ENCODE results near the gene SFTPB. TPM values are rescaled to one million over a fixed set of nuclear protein-coding genes. Genes with fewer than 3 reads are reported as not detected.

The SFTPB gene
- total RNA-seq, 1 experiment from 2014 or later = not detected

DNA sequence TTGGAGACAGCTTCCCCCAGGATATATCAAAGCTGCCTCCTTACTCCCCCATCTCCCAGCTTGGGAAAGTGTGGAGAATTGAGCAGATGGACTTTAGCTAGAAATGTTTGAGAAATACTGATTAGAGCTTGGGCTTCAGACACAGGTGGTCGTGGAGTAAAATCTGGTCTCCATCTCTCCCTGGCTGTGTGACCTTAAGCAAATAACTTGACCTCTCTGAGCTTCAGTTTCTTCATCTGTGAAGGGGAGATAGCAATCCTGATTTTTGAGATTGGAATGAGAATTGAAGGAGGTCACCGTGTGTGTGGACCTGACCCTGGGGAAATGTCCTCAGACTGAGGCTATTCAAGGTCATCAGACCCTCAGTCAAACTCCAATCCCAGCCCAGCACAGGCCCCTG, 29.7 kb upstream of the SFTPB start:
- H3K36me3 ChIP-seq (ENCODE audit: low read depth) = no peaks in the 10 kb centered on the region
- peaks cover 16% of the 10 kb centered on the region for H3F3A ChIP-seq (ENCODE audit: insufficient read depth, low read depth)
- H3K27ac ChIP-seq = no peak overlapping the region
- POLR2A ChIA-PET (ENCODE audit: unreplicated experiment) = no interaction called here
- H3K27me3 ChIP-seq (ENCODE audit: insufficient read depth, low read depth) = no peaks in the 10 kb centered on the region
- H3K9me2 ChIP-seq (ENCODE audit: insufficient read depth) = no peaks in the 10 kb centered on the region
- CTCF ChIA-PET = no interaction called here
- no peaks in the 10 kb centered on the region for H4K20me1 ChIP-seq (ENCODE audit: insufficient read depth)
- H3K79me2 ChIP-seq (ENCODE audit: low read depth) = no peaks in the 10 kb centered on the region
- no peak overlapping the region for H2AFZ ChIP-seq
- TF ChIP-seq EZH2 (IDR thresholded peaks at IDR 0.05; ENCODE audit: low read depth) = no peak
- TF ChIP-seq, protein P1, sequence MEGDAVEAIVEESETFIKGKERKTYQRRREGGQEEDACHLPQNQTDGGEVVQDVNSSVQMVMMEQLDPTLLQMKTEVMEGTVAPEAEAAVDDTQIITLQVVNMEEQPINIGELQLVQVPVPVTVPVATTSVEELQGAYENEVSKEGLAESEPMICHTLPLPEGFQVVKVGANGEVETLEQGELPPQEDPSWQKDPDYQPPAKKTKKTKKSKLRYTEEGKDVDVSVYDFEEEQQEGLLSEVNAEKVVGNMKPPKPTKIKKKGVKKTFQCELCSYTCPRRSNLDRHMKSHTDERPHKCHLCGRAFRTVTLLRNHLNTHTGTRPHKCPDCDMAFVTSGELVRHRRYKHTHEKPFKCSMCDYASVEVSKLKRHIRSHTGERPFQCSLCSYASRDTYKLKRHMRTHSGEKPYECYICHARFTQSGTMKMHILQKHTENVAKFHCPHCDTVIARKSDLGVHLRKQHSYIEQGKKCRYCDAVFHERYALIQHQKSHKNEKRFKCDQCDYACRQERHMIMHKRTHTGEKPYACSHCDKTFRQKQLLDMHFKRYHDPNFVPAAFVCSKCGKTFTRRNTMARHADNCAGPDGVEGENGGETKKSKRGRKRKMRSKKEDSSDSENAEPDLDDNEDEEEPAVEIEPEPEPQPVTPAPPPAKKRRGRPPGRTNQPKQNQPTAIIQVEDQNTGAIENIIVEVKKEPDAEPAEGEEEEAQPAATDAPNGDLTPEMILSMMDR (conservative IDR thresholded peaks at IDR 0.05) = no peak
- BruUV-seq (replicated peaks) = no TSS peak
- intact Hi-C loops (cut with micrococcal nuclease; ENCODE audit: unreplicated experiment) = no loop called here
- H3K4me3 ChIP-seq = no peak overlapping the region
- H3K9me3 ChIP-seq (ENCODE audit: insufficient read depth, low read depth) = no peaks in the 10 kb centered on the region
- H3K4me1 ChIP-seq (replicated peaks; ENCODE audit: insufficient read depth) = peaks cover 12% of the 10 kb centered on the region
- no peak for DNase-seq
- H3K4me2 ChIP-seq = no peak overlapping the region

DNA sequence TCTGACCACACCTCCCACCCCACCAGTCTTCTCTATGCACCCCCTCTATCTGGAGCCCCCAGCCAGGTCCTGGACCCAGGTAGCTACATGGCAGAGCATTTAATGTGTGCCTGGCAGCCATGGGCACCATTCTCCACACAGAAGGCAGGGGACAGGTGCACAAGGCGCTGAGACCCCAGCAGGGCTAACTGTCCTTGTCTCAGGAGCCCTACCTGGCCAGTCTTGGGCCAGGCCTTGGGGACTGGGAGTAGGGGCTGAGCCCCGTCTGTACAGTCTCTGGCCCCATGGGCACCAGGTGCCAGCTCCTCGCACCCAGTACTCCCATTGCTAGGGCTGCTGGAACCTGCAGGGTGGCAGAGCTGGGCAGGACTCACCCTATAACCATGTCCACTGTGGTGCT, 29.1 kb upstream of the SFTPB start:
- intact Hi-C loops (cut with micrococcal nuclease; ENCODE audit: unreplicated experiment) = no loop called here
- H3K4me3 ChIP-seq = no peak overlapping the region
- H3K9me3 ChIP-seq (ENCODE audit: insufficient read depth, low read depth) = no peaks in the 10 kb centered on the region
- H3K4me1 ChIP-seq (replicated peaks; ENCODE audit: insufficient read depth) = peaks cover 6% of the 10 kb centered on the region
- ChIA-PET CTCF (no interaction called here), POLR2A (ENCODE audit: unreplicated experiment) (no interaction called here)
- no peaks in the 10 kb centered on the region for H3K36me3 ChIP-seq (ENCODE audit: low read depth)
- DNase-seq = no peak
- H3K4me2 ChIP-seq = no peak overlapping the region
- H3K27ac ChIP-seq = no peak overlapping the region
- no peaks in the 10 kb centered on the region for H3K27me3 ChIP-seq (ENCODE audit: insufficient read depth, low read depth)
- H3K79me2 ChIP-seq (ENCODE audit: low read depth) = no peaks in the 10 kb centered on the region
- H2AFZ ChIP-seq = no peak overlapping the region
- TF ChIP-seq, protein P1 (conservative IDR thresholded peaks at IDR 0.05) = no peak
- TF ChIP-seq EZH2 (IDR thresholded peaks at IDR 0.05; ENCODE audit: low read depth) = no peak
- no peaks in the 10 kb centered on the region for H3K9me2 ChIP-seq (ENCODE audit: insufficient read depth)
- peaks cover 12% of the 10 kb centered on the region for H3F3A ChIP-seq (ENCODE audit: insufficient read depth, low read depth)
- H4K20me1 ChIP-seq (ENCODE audit: insufficient read depth) = no peaks in the 10 kb centered on the region
- BruUV-seq (replicated peaks) = no TSS peak

DNA sequence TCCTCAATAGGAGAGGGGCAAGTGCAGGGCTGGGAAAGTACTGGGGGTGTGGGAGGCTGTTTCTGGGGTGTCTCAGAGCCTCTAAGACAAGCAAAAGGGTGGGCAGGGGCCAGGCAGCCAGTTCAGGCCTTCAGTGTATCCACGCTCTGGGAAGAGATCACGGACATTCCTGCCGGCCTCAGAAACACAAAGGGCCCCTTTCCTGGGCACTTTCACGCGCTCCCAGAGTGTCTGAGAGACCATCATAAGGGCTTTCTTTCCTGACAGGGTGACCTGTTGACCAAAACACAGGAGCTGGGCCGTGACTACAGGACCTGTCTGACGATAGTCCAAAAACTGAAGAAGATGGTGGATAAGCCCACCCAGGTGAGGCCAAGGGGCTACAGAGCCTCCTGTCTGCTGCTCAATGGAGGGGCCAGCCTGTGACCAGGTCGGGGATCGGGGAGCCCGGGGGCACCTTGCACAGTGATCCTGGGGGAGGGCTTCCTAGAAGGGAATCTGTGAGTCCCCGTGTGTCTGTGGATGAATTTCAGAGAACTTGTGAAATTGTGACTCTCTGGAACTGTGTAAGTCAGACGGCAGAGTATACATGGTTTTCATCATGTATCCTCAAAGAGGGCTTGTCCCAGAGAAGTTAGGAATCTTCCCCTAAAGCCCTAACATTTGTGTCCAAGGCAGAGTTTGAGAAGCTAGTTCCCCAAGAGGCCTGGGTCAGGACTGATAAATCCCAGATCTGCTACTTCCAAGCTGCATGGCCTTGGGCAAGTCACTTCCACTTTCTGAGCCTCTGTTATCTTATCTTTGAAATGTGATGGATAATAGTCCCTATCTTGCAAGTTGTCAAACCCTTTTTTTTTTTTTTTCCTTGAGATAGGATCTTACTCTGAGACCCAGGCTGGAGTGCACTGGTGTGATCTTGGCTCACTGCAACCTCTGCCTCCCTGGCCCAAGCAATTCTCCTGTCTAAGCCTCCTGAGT, 28.0 kb upstream of the SFTPB start:
- H3F3A ChIP-seq (ENCODE audit: insufficient read depth, low read depth) = peaks cover 3% of the 10 kb centered on the region; the same call in 1 of the 2 replicates
- no peaks in the 10 kb centered on the region for H3K27me3 ChIP-seq (ENCODE audit: insufficient read depth, low read depth)
- H2AFZ ChIP-seq = no peak overlapping the region
- CTCF ChIA-PET = no interaction called here
- H3K4me3 ChIP-seq = no peak overlapping the region
- POLR2A ChIA-PET (ENCODE audit: unreplicated experiment) = no interaction called here
- DNase-seq = no peak
- peaks cover 9% of the 10 kb centered on the region; the same call in 1 of the 2 replicates for H3K4me1 ChIP-seq (replicated peaks; ENCODE audit: insufficient read depth)
- H3K79me2 ChIP-seq (ENCODE audit: low read depth) = no peaks in the 10 kb centered on the region
- BruUV-seq (replicated peaks) = no TSS peak
- H3K36me3 ChIP-seq (ENCODE audit: low read depth) = no peaks in the 10 kb centered on the region
- no peak overlapping the region for H3K4me2 ChIP-seq
- no peak for TF ChIP-seq EZH2 (IDR thresholded peaks at IDR 0.05; ENCODE audit: low read depth)
- TF ChIP-seq, protein P1 (conservative IDR thresholded peaks at IDR 0.05) = no peak
- no peak overlapping the region for H3K27ac ChIP-seq
- intact Hi-C loops (cut with micrococcal nuclease; ENCODE audit: unreplicated experiment) = no loop called here
- no peaks in the 10 kb centered on the region; the same call in 1 of the 2 replicates for H3K9me2 ChIP-seq (ENCODE audit: insufficient read depth)
- no peaks in the 10 kb centered on the region for H3K9me3 ChIP-seq (ENCODE audit: insufficient read depth, low read depth)
- no peaks in the 10 kb centered on the region for H4K20me1 ChIP-seq (ENCODE audit: insufficient read depth)

Data from PC-9 (cell line).